ENCODE data around the gene PLA2G2F.

GRCh38 chr1:20185834-20186782 is 47.0 kb downstream of the PLA2G2F start, which contains the start of the genes PLA2G2C and UBXN10:
- TF ChIP-seq, protein P1, sequence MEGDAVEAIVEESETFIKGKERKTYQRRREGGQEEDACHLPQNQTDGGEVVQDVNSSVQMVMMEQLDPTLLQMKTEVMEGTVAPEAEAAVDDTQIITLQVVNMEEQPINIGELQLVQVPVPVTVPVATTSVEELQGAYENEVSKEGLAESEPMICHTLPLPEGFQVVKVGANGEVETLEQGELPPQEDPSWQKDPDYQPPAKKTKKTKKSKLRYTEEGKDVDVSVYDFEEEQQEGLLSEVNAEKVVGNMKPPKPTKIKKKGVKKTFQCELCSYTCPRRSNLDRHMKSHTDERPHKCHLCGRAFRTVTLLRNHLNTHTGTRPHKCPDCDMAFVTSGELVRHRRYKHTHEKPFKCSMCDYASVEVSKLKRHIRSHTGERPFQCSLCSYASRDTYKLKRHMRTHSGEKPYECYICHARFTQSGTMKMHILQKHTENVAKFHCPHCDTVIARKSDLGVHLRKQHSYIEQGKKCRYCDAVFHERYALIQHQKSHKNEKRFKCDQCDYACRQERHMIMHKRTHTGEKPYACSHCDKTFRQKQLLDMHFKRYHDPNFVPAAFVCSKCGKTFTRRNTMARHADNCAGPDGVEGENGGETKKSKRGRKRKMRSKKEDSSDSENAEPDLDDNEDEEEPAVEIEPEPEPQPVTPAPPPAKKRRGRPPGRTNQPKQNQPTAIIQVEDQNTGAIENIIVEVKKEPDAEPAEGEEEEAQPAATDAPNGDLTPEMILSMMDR (IDR thresholded peaks at IDR 0.05) = no peak
- TF ChIP-seq POLR2AphosphoS5 (IDR thresholded peaks at IDR 0.05; ENCODE audit: low read depth, low read length) = no peak
- TF ChIP-seq, protein P2, sequence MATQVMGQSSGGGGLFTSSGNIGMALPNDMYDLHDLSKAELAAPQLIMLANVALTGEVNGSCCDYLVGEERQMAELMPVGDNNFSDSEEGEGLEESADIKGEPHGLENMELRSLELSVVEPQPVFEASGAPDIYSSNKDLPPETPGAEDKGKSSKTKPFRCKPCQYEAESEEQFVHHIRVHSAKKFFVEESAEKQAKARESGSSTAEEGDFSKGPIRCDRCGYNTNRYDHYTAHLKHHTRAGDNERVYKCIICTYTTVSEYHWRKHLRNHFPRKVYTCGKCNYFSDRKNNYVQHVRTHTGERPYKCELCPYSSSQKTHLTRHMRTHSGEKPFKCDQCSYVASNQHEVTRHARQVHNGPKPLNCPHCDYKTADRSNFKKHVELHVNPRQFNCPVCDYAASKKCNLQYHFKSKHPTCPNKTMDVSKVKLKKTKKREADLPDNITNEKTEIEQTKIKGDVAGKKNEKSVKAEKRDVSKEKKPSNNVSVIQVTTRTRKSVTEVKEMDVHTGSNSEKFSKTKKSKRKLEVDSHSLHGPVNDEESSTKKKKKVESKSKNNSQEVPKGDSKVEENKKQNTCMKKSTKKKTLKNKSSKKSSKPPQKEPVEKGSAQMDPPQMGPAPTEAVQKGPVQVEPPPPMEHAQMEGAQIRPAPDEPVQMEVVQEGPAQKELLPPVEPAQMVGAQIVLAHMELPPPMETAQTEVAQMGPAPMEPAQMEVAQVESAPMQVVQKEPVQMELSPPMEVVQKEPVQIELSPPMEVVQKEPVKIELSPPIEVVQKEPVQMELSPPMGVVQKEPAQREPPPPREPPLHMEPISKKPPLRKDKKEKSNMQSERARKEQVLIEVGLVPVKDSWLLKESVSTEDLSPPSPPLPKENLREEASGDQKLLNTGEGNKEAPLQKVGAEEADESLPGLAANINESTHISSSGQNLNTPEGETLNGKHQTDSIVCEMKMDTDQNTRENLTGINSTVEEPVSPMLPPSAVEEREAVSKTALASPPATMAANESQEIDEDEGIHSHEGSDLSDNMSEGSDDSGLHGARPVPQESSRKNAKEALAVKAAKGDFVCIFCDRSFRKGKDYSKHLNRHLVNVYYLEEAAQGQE (IDR thresholded peaks at IDR 0.05; ENCODE audit: insufficient read depth in 1 of 2, low read depth in 2 of 2, low read length in 1 of 2) = no peak
- no peak for TF ChIP-seq SIN3A (IDR thresholded peaks at IDR 0.05; ENCODE audit: borderline replicate concordance, insufficient read depth, low read depth, low read length)
